H54 (cell line): ENCODE data around the gene DCAF7.
A peak's percentile ranks its signal among the peaks of the same experiment; 100 is the strongest.

Experiments used
- DNase-seq: peaks from one replicate; pipeline ENCODE4 v3.0.0; 2011; ENCODE audit warnings: low spot score, mixed read lengths; ENCODE audit not compliant: insufficient read length
- FAIRE-seq: peaks from 3 replicates; lab custom pipeline; 2011; peaks lifted over from hg19 to GRCh38; lab: Jason Lieb, UNC
- POLR2A ChIP-seq: IDR thresholded peaks from 2 replicates; pipeline ENCODE4 v1.6.1; 2011; ENCODE audit warnings: low read depth, mild to moderate bottlenecking, low read length

The DCAF7 gene

DNA sequence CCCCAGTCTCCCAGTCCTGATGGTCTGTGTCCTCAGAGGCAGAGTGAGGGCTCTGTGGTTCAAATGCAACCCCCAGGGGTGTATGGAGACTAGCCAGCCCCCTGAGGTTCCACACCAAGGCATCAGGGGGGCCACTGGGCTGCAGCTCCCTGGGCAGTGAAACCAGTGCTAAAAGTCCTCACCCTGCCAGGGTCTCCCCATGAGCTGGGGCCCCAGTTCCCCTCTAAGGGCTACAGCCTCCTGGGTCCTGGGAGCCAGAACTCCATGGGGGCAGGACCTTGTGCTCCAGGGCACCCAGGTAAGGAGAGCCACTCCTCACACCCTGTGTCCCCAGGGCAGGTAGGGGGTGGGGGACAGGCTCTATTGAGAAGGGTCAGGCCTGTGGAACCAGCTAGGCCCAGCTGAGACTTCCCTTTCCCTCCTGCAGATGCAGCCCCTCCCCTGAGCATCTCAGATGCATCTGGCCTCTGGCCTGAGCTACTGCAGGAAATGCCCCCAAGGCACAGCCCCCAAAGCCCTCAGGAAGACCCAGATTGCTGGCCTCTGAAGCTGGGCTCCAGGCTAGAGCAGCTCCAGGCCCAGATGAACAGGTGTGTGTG lies 6.4 kb upstream of the DCAF7 start:
- DNase-seq (no peak), FAIRE-seq (no peak)
- TF ChIP-seq POLR2A, result no peak

DNA sequence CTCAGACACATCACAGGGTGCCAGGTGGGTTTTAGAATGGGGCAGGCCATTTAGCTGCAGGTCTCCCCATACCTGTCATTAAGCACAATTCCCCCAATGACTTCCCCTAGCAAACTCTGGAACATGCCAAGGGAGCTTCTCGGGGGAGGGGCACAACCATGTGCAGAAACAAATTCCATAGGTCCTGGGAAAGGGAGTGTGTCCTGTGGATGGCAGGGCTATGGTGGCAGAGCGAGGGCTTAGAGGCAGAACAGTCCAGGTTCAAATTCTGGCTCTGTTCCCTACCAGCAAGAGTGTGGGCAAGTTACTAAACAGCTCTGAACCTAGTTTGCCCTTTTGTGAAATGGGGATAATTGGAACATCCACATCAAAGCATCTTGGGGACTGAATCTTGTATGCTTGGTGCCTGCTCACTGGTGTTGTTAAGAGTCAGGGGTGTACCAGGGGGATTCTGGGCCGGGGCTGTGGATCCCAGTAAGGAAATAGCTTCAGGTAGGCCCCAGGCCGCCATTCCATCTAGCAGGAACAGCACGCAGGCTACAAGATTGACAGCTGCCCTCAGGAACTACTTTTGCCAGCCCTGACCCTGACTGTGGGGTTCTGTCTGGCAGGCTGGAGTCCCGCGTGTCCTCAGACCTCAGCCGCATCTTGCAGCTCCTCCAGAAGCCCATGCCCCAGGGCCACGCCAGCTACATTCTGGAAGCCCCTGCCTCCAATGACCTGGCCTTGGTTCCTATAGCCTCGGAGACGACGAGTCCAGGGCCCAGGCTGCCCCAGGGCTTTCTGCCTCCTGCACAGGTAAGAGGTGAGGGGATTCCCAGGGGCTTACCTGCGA lies 5.6 kb upstream of the DCAF7 start:
- DNase-seq (no peak), FAIRE-seq (no peak)
- no peak for TF ChIP-seq POLR2A

DNA sequence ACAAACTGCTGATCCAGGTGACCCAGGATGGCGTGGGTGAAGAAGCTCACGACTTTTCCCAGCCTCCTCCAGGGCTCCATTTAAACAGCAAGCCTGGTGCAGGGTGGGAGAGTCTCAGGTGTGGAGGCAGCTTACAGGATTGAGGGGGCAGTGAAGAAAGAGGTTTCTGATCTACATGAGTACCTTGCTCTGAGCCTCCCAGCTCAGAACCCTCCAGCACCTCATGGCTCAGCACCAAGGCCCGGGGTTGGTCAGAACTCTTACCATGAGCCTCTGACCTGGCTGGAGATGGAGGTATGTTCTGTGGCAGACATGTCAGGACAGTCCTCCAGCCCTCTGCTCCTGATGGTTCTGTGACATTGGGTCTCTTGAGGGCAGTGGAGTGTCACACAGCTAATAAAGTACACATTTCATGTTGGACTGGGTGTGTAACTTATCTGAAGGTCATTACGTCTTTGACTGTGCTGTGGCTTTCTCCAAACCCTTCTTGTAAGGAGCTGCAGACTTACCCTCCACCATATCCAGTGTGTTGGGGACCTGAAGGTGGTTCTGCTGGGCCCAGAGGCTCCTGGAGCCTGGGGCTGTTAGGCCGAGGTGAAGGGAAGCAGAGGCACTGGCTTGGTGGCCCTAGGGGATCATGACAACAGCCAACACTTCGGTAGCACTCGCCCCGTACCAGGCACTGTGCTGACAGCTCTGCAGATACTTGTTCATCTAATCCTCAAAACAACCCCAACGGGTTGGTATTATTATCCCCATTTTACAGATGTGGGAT lies 3.8 kb upstream of the DCAF7 start:
- no peak for FAIRE-seq
- no peak for TF ChIP-seq POLR2A

GRCh38 chr17:63547083-63547523 lies 3.2 kb upstream of the DCAF7 start:
- TF ChIP-seq POLR2A, result no peak
- FAIRE-seq (no peak), DNase-seq (no peak)

More for the DNA sequence above, 3.8 kb upstream of the DCAF7 start:
- DNase-seq, result no peak

GRCh38 chr17:63549289-63549945 lies 860 bp upstream of the DCAF7 start:
- FAIRE-seq, result no peak
- DNase-seq, result peak; percentile 69
- no peak for TF ChIP-seq POLR2A

DNA sequence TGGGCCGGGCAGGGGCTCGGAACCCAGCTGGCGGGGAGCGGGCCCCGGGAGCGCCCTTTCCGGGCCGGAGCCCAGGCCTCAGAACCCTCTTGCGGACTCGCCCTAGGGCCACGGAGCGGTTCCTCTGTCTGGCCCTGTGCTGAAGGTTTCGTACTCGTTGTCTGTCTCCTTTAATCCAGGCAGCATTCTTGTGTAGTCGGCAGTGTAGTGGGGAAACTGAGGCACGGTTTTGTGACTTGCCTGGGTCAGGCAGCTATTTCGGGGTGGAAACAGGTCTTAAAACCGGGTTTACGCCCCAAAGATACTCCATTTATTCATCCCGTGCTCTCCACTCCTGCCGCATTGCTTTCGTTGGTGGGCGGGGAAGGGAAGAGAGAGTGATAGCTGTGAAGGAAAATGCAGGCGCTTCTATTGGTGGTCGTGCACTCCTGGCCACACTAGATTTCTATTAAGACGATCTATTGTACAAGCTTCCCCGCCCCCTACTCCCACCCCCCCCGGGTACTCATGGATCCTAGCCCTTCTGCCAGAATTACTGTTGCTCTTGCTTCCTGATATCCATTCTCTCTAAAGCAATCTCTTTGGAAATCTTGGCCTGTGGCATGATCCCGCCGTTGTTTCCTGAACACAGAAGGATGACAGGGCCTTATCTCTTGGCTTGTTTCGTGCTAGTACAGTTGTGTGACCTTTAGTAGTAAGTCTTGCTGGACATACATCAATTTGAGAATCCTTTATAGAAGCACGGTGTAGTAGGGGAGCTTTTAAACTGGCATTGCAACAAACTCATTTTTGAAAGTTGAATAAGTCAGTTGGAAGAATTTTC lies 751 bp downstream of the DCAF7 start:
- no peak for TF ChIP-seq POLR2A
- FAIRE-seq, result no peak

GRCh38 chr17:63552211-63552610 lies 1.9 kb downstream of the DCAF7 start:
- TF ChIP-seq POLR2A, result no peak
- DNase-seq (no peak), FAIRE-seq (no peak)

More for the DNA sequence above, 751 bp downstream of the DCAF7 start:
- no peak for DNase-seq

- no peak for FAIRE-seq
Measured at GRCh38 chr17:63555500-63556156, 5.4 kb downstream of the DCAF7 start.

DNA sequence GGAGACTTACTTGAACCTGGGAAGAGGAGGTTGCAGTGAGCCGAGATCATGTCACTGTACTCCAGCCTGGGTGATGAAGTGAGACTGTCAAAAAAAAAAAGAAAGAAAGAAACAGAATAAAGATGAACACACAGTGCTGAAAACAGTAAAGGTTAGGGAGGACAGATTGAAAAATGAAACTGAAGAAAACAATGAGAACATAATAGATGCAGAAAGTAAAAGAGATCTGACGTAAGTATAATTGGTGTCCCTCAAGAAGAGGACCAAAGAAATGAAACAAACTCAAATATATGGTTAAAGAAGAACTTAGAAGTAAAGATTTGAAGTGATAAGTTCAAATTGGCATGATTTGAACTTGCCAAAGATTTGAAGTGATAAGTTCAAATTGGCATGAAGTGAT lies 7.1 kb downstream of the DCAF7 start:
- TF ChIP-seq POLR2A, result no peak
- DNase-seq (no peak), FAIRE-seq (no peak)

More at GRCh38 chr17:63555500-63556156, 5.4 kb downstream of the DCAF7 start:
- DNase-seq, result no peak
- no peak for TF ChIP-seq POLR2A

GRCh38 chr17:63558441-63558840 lies 8.2 kb downstream of the DCAF7 start:
- no peak for FAIRE-seq
- no peak for TF ChIP-seq POLR2A

GRCh38 chr17:63561819-63562218 lies 11.5 kb downstream of the DCAF7 start:
- no peak for FAIRE-seq
- no peak for DNase-seq
- no peak for TF ChIP-seq POLR2A

More at GRCh38 chr17:63558441-63558840, 8.2 kb downstream of the DCAF7 start:
- no peak for DNase-seq

GRCh38 chr17:63563339-63563738 lies 13.1 kb downstream of the DCAF7 start:
- no peak for DNase-seq
- FAIRE-seq, result no peak
- no peak for TF ChIP-seq POLR2A
